ENCODE results near the gene TIMP4.

Gene TIMP4

GRCh38 chr3:12194669-12195161 lies 36.0 kb upstream of the TIMP4 start:
- DNase-seq (ENCODE audit: extremely low read depth, low read depth) = no peak
- no peak for TF ChIP-seq CTCF (IDR thresholded peaks at IDR 0.05; ENCODE audit: low read depth, low read length)

GRCh38 chr3:12194209-12194608 lies 35.5 kb upstream of the TIMP4 start:
- DNase-seq (ENCODE audit: extremely low read depth, low read depth) = peak; percentile 61
- no peak for TF ChIP-seq CTCF (IDR thresholded peaks at IDR 0.05; ENCODE audit: low read depth, low read length)

GRCh38 chr3:12193485-12194165 lies 34.9 kb upstream of the TIMP4 start:
- DNase-seq (ENCODE audit: extremely low read depth, low read depth) = peak; percentile 88
- no peak for TF ChIP-seq CTCF (IDR thresholded peaks at IDR 0.05; ENCODE audit: low read depth, low read length)

GRCh38 chr3:12192655-12193484 lies 34.2 kb upstream of the TIMP4 start:
- no peak for TF ChIP-seq CTCF (IDR thresholded peaks at IDR 0.05; ENCODE audit: low read depth, low read length)
- DNase-seq (ENCODE audit: extremely low read depth, low read depth) = no peak

- TF ChIP-seq CTCF (IDR thresholded peaks at IDR 0.05; ENCODE audit: low read depth, low read length) = no peak
- DNase-seq (ENCODE audit: extremely low read depth, low read depth) = no peak
Observed at GRCh38 chr3:12192173-12192572, 33.5 kb upstream of the TIMP4 start.

GRCh38 chr3:12191559-12191958 lies 32.8 kb upstream of the TIMP4 start:
- no peak for DNase-seq (ENCODE audit: extremely low read depth, low read depth)
- TF ChIP-seq CTCF (IDR thresholded peaks at IDR 0.05; ENCODE audit: low read depth, low read length) = no peak

- DNase-seq (ENCODE audit: extremely low read depth, low read depth) = no peak
- no peak for TF ChIP-seq CTCF (IDR thresholded peaks at IDR 0.05; ENCODE audit: low read depth, low read length)
Observed at GRCh38 chr3:12190832-12191231, 32.1 kb upstream of the TIMP4 start.

Data from AG09319 (cell line).